IPS-NIHi7 (cell line): ENCODE data around the gene STARD13.

Experiments
- DNase-seq: peaks from one replicate; pipeline ENCODE4 v3.0.0; 2012; ENCODE audit warnings: mixed read lengths; ENCODE audit errors: extremely low spot score

STARD13 gene

GRCh38 chr13:33147832-33148231 is 137.7 kb downstream of the STARD13 start:
- no peak for DNase-seq

- no peak for DNase-seq
Observed at GRCh38 chr13:33146843-33147611, 138.5 kb downstream of the STARD13 start.

- DNase-seq, result no peak
Observed at GRCh38 chr13:33145667-33146066, 139.9 kb downstream of the STARD13 start.

DNA sequence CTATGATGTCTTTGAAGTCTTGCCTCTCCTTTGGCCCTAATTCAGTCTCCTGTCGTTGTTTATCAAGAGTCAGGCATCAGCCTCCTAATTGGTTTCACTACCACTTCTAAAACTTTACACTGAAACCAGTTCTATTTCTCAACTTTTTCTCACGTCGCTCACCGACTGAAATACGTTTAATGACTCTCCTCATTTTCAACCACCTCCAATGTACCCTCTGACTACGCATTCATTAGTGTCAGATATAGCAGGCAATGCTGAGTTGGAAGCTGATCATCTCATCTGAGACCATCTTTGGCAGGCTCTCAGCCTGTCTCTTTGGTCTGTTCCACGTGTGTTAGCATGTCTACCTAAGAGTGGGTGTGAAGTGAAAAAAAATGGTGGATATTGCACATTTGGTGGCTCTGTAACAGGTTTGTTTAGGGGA is 141.2 kb downstream of the STARD13 start:
- DNase-seq, result no peak

- no peak for DNase-seq
Observed at GRCh38 chr13:33139780-33140535, 145.6 kb downstream of the STARD13 start.

GRCh38 chr13:33139184-33139583 is 146.4 kb downstream of the STARD13 start:
- no peak for DNase-seq

DNA sequence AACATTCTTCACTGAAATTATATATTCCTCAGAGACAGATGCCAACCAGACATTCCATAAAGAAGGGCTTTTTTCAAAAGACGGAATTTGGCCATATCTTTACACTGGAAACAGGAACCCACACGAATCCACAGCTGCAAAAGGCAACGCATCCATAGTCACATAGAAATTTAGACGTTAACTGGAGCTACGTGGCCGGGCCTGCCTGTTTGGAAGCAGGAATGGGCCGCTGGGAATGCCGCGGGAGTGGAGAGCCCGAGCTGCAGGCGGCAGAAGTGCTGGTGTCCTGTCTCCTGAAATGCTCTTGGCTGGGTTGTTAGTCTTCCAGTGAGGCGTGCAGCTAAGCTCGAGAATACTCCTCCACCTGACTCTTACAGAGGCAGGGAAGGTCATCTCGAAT is 147.1 kb downstream of the STARD13 start:
- DNase-seq, result no peak

- DNase-seq, result no peak
Observed at GRCh38 chr13:33137721-33138120, 147.8 kb downstream of the STARD13 start.

GRCh38 chr13:33135097-33135496 is 150.5 kb downstream of the STARD13 start:
- no peak for DNase-seq

DNA sequence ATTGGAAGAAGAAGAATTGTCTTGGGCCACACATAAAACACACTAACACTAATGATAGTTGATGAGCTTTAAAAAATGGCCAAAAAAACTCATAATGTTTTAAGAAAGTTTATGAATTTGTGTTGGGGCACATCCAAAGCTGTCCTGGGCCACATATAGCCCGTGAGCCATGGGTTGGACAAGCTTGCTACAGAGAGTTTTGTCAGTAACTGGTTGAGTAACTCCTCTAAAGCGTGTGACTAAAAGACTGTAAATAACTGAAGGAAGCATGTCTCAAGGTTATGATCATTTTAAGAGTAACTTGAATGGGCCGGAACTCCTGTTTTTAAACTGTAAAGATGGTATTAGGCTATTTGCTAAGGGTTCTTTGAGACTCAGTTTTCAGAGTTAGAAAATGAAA is 151.3 kb downstream of the STARD13 start:
- DNase-seq, result no peak

DNA sequence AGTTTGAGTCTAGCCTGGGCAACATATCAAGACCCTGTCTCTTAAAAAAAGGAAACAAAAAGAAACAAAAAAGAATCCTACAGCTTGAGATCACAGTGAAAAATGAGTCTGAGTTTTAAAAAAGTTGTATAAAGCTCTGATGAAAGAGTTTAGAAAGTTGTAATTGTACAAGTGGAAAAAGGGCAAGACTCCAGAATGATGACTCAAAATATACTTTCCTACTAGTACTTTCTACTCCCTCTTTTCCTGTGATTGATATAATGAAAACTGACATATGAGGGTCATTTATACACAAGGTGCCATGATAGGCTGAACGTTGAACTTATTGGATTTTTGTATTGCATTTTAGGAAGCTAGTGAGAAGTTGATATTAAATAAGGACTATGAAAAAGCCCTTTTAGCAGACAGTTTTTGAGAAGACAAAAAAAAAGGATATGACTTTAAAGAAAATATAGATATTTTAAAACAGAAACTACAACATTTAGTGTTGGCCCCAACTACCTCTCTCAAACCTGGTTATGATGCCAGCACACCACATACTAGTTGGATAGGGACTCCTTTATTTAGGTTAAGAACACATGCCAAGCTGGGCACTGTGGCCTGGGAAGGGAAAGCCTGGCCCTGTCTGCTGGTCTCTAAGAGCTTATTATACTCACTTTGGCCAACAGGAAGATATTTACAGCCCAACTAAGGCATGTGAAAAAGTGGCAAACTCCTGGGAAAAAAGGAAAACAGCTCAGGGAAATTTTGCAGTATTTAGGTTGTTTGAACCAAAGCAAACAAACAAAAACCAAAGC is 152.7 kb downstream of the STARD13 start:
- DNase-seq, result no peak

GRCh38 chr13:33129886-33130285 is 155.7 kb downstream of the STARD13 start:
- DNase-seq, result no peak

GRCh38 chr13:33129094-33129832 is 156.3 kb downstream of the STARD13 start:
- no peak for DNase-seq

GRCh38 chr13:33128134-33128533 is 157.4 kb downstream of the STARD13 start:
- no peak for DNase-seq

DNA sequence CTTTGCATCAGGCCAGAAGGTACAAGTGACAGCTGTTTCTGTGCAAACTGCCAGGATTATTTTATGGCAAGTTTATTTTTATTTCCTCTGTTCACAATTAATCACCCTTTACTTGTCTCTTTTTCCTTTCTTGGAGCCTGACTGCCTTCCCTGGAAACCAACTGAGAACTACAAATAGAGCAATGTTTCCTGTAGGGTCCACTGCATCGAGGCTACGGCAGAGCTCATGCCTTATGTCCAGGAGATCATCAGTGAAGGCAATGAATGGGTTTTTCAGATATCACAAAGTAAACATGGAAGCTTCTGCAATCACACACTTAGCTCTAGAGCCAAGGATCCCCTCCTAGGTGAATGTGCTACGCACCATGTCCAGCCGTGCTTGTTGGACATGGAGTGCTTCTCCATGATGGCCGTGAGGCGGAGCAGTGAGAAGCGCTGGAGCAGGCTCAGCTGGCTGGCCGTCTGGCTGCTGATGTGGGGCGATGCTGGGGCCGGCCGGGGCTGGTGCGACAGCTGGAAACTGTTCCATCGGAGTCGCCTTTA is 158.5 kb downstream of the STARD13 start:
- DNase-seq, result no peak

DNA sequence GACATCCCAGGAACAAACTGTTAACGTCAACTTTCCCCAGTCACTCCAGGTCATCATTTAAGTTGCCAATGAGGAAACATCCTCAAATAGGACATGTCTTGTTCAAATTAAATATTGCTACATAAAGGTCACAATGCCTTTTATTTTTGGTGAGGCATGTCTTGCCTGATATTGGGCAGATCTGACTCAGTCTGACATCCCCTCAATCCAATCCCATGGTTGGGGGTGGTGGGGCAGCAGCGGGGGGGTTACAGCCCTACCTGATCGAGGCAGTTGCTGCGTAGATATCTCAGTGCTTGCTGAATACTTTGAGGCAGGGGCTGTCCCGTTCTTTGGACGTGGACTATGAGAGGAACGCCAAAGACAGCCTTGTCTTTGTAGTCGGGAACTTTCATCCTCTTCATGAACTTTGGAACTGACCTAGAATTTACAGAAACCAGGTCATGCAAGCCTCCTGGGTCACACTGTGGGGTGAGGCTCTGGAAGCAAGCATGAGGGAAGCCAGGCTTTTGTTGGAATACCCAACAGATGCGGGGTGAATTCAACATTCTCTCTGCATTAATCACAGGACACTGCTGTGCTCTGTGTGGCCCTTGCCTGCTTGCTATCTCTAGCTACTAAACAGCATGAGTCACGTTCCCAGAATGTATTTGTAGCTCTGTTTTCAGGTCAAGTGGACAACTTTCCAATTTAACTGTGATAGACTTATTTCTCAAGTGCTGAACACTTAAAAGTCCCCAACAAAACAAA is 159.6 kb downstream of the STARD13 start:
- peak; percentile 75 for DNase-seq

- DNase-seq, result peak; percentile 29
Observed at GRCh38 chr13:33123066-33123859, 162.3 kb downstream of the STARD13 start.

DNA sequence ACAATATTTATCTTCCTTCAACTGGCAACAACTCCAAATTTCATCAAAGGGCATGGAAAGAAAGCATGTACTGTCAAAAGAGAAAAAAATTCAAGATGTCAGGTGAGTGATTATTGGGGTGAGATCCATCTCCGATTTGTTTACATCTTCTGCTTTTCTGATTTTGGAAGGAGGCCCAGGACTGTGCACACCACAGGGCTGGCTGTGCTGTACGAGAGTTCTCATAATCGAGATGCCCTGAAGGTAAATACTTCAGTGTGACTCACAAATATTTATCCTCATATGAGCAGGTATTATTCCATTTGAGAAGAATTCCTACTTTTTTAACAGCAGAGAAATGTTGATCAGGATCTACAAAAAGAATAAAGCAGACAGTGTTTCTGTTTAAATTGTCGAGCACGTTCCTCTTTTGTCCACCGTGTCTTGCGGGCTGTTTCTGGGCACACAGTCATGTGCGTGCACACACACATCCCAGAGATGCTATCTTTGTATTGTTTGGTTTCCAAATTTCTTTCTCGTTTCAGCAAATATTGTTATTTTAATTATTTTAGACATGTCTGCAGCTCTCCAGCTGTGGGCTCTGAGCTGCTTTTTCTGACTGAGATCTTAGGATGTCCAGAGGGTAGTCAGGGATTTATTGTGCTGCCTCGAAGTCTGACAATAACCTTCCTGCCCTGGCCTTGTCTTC is 165.6 kb downstream of the STARD13 start:
- DNase-seq, result no peak
